Caco-2 (cell line): Measurements from ENCODE around the gene COX5A. TPM values are rescaled to one million over a fixed set of nuclear protein-coding genes. Genes with fewer than 3 reads are reported as not detected.

Source experiments
- BruUV-seq: library from RNA; stranded (reverse); fragments of 400-500 nt; replicated peaks from 2 replicates; lab custom pipeline; 2021; lab: Mats Ljungman, UMichigan
- CTCF ChIA-PET: fragments of 300-600 bp; sonication (Branson Sonifier 250); formaldehyde crosslinking; loops from one replicate; lab custom pipeline; 2022; ENCODE audit warnings: antibody characterized with exemption; lab: Charles Lee
- POLR2A ChIA-PET: fragments of 300-600 bp; sonication (Branson Sonifier 250); formaldehyde crosslinking; loops from one replicate; lab custom pipeline; 2022; ENCODE audit warnings: antibody characterized with exemption; lab: Charles Lee
- DNase-seq, 2 experiments: peaks; one replicate each; pipeline versions ENCODE4 v3.0.0 to v3.0.0-alpha.2; 2020 to 2022
- H3K27me3 ChIP-seq: replicated peaks from 2 replicates; pipeline ENCODE4 v1.6.0; 2011; ENCODE audit warnings: low read length; ENCODE audit not compliant: control insufficient read depth, insufficient read depth
- H3K36me3 ChIP-seq: 2 replicates; pipeline ENCODE4 v1.5.1; 2011; ENCODE audit warnings: low read length; ENCODE audit not compliant: control insufficient read depth, insufficient read depth
- H3K4me1 ChIP-seq: fragments of 250-450 bp; sonication (Bioruptor Pico); 2 replicates; pipeline ENCODE4 v1.5.1; 2020; ENCODE audit warnings: mild to moderate bottlenecking
- H3K4me3 ChIP-seq: 2 replicates; pipeline ENCODE4 v1.5.1; 2011; ENCODE audit warnings: low read depth, mild to moderate bottlenecking, control low read depth, low read length
- H3K9me3 ChIP-seq: fragments of 250-450 bp; sonication (Bioruptor Pico); 2 replicates; pipeline ENCODE4 v1.5.1; 2020; ENCODE audit warnings: mild to moderate bottlenecking, moderate library complexity
- H3K27ac Mint-ChIP-seq: one replicate; pipeline ENCODE4 v1.8.0; 2022; ENCODE audit warnings: mixed read lengths; ENCODE audit not compliant: unreplicated experiment
- H3K27me3 Mint-ChIP-seq: one replicate; pipeline ENCODE4 v1.8.0; 2022; ENCODE audit warnings: mixed read lengths; ENCODE audit not compliant: insufficient read depth, unreplicated experiment
- H3K36me3 Mint-ChIP-seq: one replicate; pipeline ENCODE4 v1.8.0; 2022; ENCODE audit warnings: mild to moderate bottlenecking, mixed read lengths; ENCODE audit not compliant: insufficient read depth, unreplicated experiment
- H3K4me1 Mint-ChIP-seq: one replicate; pipeline ENCODE4 v1.8.0; 2022; ENCODE audit warnings: low read depth, mixed read lengths; ENCODE audit not compliant: unreplicated experiment
- H3K4me3 Mint-ChIP-seq: one replicate; pipeline ENCODE4 v1.8.0; 2022; ENCODE audit warnings: mild to moderate bottlenecking, moderate library complexity, mixed read lengths; ENCODE audit not compliant: unreplicated experiment
- H3K9me3 Mint-ChIP-seq: one replicate; pipeline ENCODE4 v1.8.0; 2022; ENCODE audit warnings: mixed read lengths; ENCODE audit not compliant: unreplicated experiment
- intact Hi-C: fragments of 100-400 bp; cut with micrococcal nuclease; formaldehyde crosslinking; loops from one replicate; pipeline ENCODE4 v1.10.0; 2022; ENCODE audit not compliant: unreplicated experiment
- total RNA-seq: library from RNA; stranded (reverse); gene quantifications from 2 replicates; pipeline ENCODE4 v1.2.3, GENCODE V29; 2022
- TF ChIP-seq, protein P1 (sequence below), 2 experiments: fragments of 200-600 bp in 1 of 2; IDR thresholded peaks; 1 replicate in 1 of 2; 2 replicates in 1 of 2; pipeline versions ENCODE4 v1.5.1 to v1.8.0; 2011 to 2022; ENCODE audit warnings: antibody characterized with exemption in 1 of 2, control low read depth in 1 of 2, inconsistent platforms in 1 of 2, low read depth in 1 of 2, low read length in 1 of 2, mild to moderate bottlenecking in 1 of 2, moderate library complexity in 1 of 2; ENCODE audit not compliant: insufficient read depth in 1 of 2, severe bottlenecking in 1 of 2, unreplicated experiment in 1 of 2

COX5A gene
- total RNA-seq, 1 experiment from 2014 or later = 318 TPM

DNA sequence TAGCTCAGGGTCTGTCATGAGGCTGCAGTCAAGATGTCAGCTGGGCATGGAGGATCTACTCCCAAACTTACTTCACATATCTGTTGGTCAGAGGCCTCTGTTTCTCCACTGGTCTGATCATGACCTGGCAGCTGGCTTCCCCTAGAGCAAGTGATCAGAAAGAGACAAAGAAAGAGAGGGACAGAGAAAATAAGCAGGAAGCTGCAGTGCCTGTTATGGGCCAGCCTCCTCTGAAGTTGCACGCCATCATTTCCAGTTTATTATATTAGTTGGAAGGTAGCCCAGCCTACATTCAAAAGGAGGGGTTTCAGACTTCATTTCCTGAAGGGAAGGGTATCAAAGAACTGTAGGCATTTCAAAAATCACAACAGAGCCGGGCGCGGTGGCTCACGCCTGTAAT is 23.7 kb upstream of the COX5A start:
- H3K9me3 ChIP-seq = no peaks in the 10 kb centered on the region
- H3K36me3 ChIP-seq = no peaks in the 10 kb centered on the region
- intact Hi-C loops = no loop called here
- no TSS peak for BruUV-seq
- Mint-ChIP-seq H3K36me3 (no peaks in the 10 kb centered on the region), H3K4me1 (no peaks in the 10 kb centered on the region), H3K9me3 (no peaks in the 10 kb centered on the region), H3K27ac (no peak overlapping the region), H3K27me3 (no peaks in the 10 kb centered on the region), H3K4me3 (no peak overlapping the region)
- H3K27me3 ChIP-seq = no peaks in the 10 kb centered on the region
- no peak overlapping the region for H3K4me3 ChIP-seq
- TF ChIP-seq, protein P1, sequence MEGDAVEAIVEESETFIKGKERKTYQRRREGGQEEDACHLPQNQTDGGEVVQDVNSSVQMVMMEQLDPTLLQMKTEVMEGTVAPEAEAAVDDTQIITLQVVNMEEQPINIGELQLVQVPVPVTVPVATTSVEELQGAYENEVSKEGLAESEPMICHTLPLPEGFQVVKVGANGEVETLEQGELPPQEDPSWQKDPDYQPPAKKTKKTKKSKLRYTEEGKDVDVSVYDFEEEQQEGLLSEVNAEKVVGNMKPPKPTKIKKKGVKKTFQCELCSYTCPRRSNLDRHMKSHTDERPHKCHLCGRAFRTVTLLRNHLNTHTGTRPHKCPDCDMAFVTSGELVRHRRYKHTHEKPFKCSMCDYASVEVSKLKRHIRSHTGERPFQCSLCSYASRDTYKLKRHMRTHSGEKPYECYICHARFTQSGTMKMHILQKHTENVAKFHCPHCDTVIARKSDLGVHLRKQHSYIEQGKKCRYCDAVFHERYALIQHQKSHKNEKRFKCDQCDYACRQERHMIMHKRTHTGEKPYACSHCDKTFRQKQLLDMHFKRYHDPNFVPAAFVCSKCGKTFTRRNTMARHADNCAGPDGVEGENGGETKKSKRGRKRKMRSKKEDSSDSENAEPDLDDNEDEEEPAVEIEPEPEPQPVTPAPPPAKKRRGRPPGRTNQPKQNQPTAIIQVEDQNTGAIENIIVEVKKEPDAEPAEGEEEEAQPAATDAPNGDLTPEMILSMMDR (IDR thresholded peaks at IDR 0.05; ENCODE audit: insufficient read depth in 1 of 2, low read depth in 1 of 2, low read length in 1 of 2, severe bottlenecking in 1 of 2, unreplicated experiment in 1 of 2) = no peak
- H3K4me1 ChIP-seq = no peaks in the 10 kb centered on the region; the same call in 1 of the 2 replicates
- ChIA-PET POLR2A (no interaction called here), CTCF (no interaction called here)
- no peak for DNase-seq

DNA sequence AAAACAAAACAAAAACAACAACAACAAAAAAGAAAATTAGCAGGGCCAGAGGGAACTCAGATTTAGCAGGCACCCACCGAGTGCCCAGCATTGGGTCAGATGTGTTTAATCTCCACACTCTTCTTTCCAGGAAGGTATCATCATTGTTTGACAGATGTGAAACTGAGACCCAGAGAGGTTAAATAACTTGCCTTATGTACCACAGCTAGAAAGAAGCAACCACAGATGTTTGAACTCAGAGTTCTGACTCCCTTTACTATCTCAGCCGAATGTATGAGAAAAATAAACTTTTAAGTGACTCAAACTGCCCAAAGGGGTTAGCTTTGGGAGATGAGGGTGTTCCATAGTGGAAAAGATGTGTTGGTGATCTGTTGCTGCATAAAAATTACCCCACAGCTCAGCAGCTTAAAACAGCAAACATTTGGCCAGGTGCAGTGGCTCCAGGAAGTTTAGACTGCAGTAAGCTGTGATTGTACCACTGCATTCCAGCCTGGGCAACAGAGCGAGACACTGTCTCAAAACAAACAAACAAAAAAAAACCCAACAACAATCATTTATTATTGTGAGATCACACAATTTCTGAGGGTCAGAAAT is 23.2 kb upstream of the COX5A start:
- ChIA-PET POLR2A (no interaction called here), CTCF (interaction anchor here (0.7 kb wide), 1 partner anchor 27 kb away, joined by 3 read pairs; no protein-coding TSS in a partner anchor)
- TF ChIP-seq, protein P1 (IDR thresholded peaks at IDR 0.05; ENCODE audit: insufficient read depth in 1 of 2, low read depth in 1 of 2, low read length in 1 of 2, severe bottlenecking in 1 of 2, unreplicated experiment in 1 of 2) = no peak
- Histone ChIP-seq H3K36me3 (no peaks in the 10 kb centered on the region), H3K4me1 (no peaks in the 10 kb centered on the region; the same call in 1 of the 2 replicates), H3K9me3 (no peaks in the 10 kb centered on the region), H3K27me3 (no peaks in the 10 kb centered on the region), H3K4me3 (no peak overlapping the region)
- Mint-ChIP-seq H3K27ac (no peak overlapping the region), H3K36me3 (peaks cover 2% of the 10 kb centered on the region), H3K27me3 (no peaks in the 10 kb centered on the region), H3K4me3 (no peak overlapping the region), H3K4me1 (no peaks in the 10 kb centered on the region), H3K9me3 (no peaks in the 10 kb centered on the region)
- no TSS peak for BruUV-seq
- no peak for DNase-seq
- intact Hi-C loops = no loop called here

DNA sequence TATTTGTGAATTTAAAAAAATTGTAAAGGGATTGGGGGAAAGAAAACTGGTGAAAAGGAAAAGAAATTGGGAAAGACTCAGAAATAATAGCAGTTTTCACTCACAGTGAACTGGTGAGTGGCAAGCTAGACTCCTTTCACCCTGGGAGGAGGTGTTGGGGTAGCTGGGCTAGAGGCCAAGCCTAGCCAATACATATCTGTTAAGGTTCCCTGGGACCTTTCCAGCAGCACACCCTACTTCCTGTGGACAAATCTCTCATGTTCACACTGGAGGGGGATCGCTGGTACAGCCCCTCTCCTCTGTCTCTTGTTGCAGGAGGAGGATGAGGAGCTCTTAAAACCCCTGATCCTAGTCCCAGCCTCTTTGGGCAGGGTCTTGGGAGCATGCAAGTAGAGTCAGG is 22.4 kb upstream of the COX5A start:
- H3K9me3 ChIP-seq = no peaks in the 10 kb centered on the region
- no peak for DNase-seq
- H3K4me3 Mint-ChIP-seq = no peak overlapping the region
- POLR2A ChIA-PET = no interaction called here
- H3K36me3 ChIP-seq = no peaks in the 10 kb centered on the region
- TF ChIP-seq, protein P1 (IDR thresholded peaks at IDR 0.05; ENCODE audit: insufficient read depth in 1 of 2, low read depth in 1 of 2, low read length in 1 of 2, severe bottlenecking in 1 of 2, unreplicated experiment in 1 of 2) = no peak
- H3K4me3 ChIP-seq = no peak overlapping the region
- H3K27me3 ChIP-seq = no peaks in the 10 kb centered on the region
- no peak overlapping the region for H3K27ac Mint-ChIP-seq
- no TSS peak for BruUV-seq
- no peaks in the 10 kb centered on the region for H3K4me1 Mint-ChIP-seq
- intact Hi-C loops = no loop called here
- H3K27me3 Mint-ChIP-seq = no peaks in the 10 kb centered on the region
- CTCF ChIA-PET = interaction anchor here (0.5 to 0.7 kb wide), 2 partner anchors 27 to 160 kb away, joined by 3 read pairs; no protein-coding TSS in a partner anchor
- H3K9me3 Mint-ChIP-seq = no peaks in the 10 kb centered on the region
- H3K4me1 ChIP-seq = no peaks in the 10 kb centered on the region; the same call in 1 of the 2 replicates
- H3K36me3 Mint-ChIP-seq = peaks cover 10% of the 10 kb centered on the region
